ENCODE measurements around the gene HS3ST1.

The HS3ST1 gene

GRCh38 chr4:11430536-11430935 is 1.8 kb upstream of the HS3ST1 start:
- DNase-seq, result no peak

GRCh38 chr4:11429699-11430045 is 978 bp upstream of the HS3ST1 start:
- no peak for DNase-seq

- DNase-seq, result peak; percentile 49
These were observed 405 bp upstream of the HS3ST1 start for GRCh38 chr4:11428899-11429698.

GRCh38 chr4:11427121-11427996 is 1.3 kb downstream of the HS3ST1 start:
- no peak for DNase-seq

GRCh38 chr4:11426731-11427120 is 2.0 kb downstream of the HS3ST1 start:
- no peak for DNase-seq

- no peak for DNase-seq
These were observed 2.7 kb downstream of the HS3ST1 start for GRCh38 chr4:11426003-11426402.

- DNase-seq, result no peak
These were observed 3.8 kb downstream of the HS3ST1 start for GRCh38 chr4:11424856-11425255.

- no peak for DNase-seq
These were observed 4.7 kb downstream of the HS3ST1 start for GRCh38 chr4:11424000-11424399.

- DNase-seq, result no peak
These were observed 5.2 kb downstream of the HS3ST1 start for GRCh38 chr4:11423465-11423864.

GRCh38 chr4:11421116-11421515 is 7.6 kb downstream of the HS3ST1 start:
- no peak for DNase-seq

GRCh38 chr4:11420327-11420726 is 8.4 kb downstream of the HS3ST1 start:
- no peak for DNase-seq

- DNase-seq, result no peak
These were observed 10.1 kb downstream of the HS3ST1 start for GRCh38 chr4:11418610-11419009.

- no peak for DNase-seq
These were observed 12.0 kb downstream of the HS3ST1 start for GRCh38 chr4:11416767-11417113.

GRCh38 chr4:11416071-11416766 is 12.5 kb downstream of the HS3ST1 start:
- DNase-seq, result no peak

- no peak for DNase-seq
These were observed 13.2 kb downstream of the HS3ST1 start for GRCh38 chr4:11415409-11416070.

GRCh38 chr4:11412211-11412610 is 16.5 kb downstream of the HS3ST1 start:
- DNase-seq, result no peak

GRCh38 chr4:11409632-11410031 is 19.1 kb downstream of the HS3ST1 start:
- DNase-seq, result no peak

- no peak for DNase-seq
These were observed 20.3 kb downstream of the HS3ST1 start for GRCh38 chr4:11408233-11408967.

GRCh38 chr4:11407551-11407950 is 21.1 kb downstream of the HS3ST1 start:
- no peak for DNase-seq

GRCh38 chr4:11404431-11404830 is 24.3 kb downstream of the HS3ST1 start:
- no peak for DNase-seq

- DNase-seq, result no peak
These were observed 26.5 kb downstream of the HS3ST1 start for GRCh38 chr4:11402192-11402591.

- DNase-seq, result no peak
These were observed 29.2 kb downstream of the HS3ST1 start for GRCh38 chr4:11399461-11399971.

Measured in NCI-H2107 (cell line).